NT2/D1 (cell line): ENCODE data around the gene CD59.

Experiments used
- YY1 ChIP-seq: IDR thresholded peaks from 2 replicates; pipeline ENCODE4 v1.6.1; 2011; ENCODE audit not compliant: insufficient read length, insufficient read depth
- ZNF274 ChIP-seq: IDR thresholded peaks from 2 replicates; pipeline ENCODE4 v1.6.1; 2011; ENCODE audit warnings: mild to moderate bottlenecking, low read depth, low read length

DNA sequence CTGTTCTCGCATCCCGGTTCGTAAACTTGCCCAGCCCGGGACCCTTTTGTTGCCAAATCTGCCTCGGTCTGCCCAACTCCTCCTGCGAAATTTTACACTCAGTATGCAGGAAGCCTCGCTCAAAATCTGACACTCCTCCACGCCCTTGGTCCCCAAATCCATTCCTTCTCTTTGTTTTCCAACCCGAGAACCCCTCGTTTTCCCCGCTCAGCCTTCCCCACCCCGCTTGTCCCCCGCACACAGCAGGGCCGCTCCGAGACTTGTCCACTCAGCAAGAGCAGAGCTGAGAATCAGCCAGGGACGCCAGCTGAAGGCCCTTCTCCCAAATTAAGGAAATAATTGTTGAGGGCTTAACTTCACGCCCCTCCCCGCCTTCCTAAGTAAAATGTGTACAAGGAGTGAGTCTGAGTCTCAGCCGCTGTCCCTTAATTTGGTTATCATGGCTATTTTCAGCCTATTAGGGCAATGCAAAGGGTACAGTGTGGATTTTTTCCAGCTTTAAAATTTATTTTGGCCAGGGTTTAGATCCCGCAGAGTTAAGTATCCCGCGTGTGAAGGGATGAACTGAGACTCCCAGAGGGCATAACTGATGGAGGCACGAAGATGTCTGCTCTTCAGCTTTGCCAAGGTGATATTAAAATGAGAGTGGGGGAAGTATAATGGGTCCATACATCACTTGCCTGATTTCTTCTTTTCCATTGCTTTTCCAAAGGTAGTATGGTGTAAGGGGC lies 38.7 kb upstream of the CD59 start:
- TF ChIP-seq YY1 (no peak), ZNF274 (no peak)
